Right atrium auricular region (tissue), 2 donors: ENCODE data around the gene FAM222B. TPM values are rescaled to one million over a fixed set of nuclear protein-coding genes. Genes with fewer than 3 reads are reported as not detected.
"Not testable (repeated sequence)": the region's sequence is repeated elsewhere in the genome, so short reads cannot be mapped to it uniquely, and the experiment has no call there.

Experiments used
- DNase-seq: peaks from one replicate; pipeline ENCODE4 v3.0.0-alpha.2; 2019; ENCODE audit warnings: low spot score
- H3K27ac ChIP-seq, 2 donors: fragments of 200-600 bp; sonication (generic); 1 replicate in 1 of 2; 2 replicates in 1 of 2; pipeline ENCODE4 v1.5.1; 2016 to 2019
- H3K27me3 ChIP-seq, 2 donors: fragments of 200-600 bp; sonication (generic); one replicate each; pipeline versions ENCODE4 v1.5.1 to v1.6.0; 2017 to 2019
- H3K36me3 ChIP-seq: fragments of 200-600 bp; sonication (generic); one replicate; pipeline ENCODE4 v1.5.1; 2016
- H3K4me1 ChIP-seq, 2 donors: fragments of 200-600 bp; sonication (generic); one replicate each; pipeline versions ENCODE4 v1.5.1 to v1.6.0; 2017 to 2019
- H3K4me3 ChIP-seq, 2 donors: fragments of 200-600 bp; sonication (generic); 1 replicate in 1 of 2; 2 replicates in 1 of 2; pipeline ENCODE4 v1.5.1; 2017 to 2019; ENCODE audit warnings: mild to moderate bottlenecking in 1 of 2, moderate library complexity in 1 of 2
- H3K9me3 ChIP-seq, 2 donors: fragments of 200-600 bp; sonication (generic); one replicate each; pipeline ENCODE4 v1.5.1; 2019
- CTCF ChIP-seq, 2 donors: fragments of 200-600 bp; sonication (generic); IDR thresholded peaks; one replicate each; pipeline ENCODE4 v1.5.1; 2019; ENCODE audit warnings: antibody characterized with exemption in 2 of 2
- total RNA-seq, 2 donors: library from RNA; depleted of rRNA; stranded (reverse); fragments of >200 nt; gene quantifications; one replicate each; pipeline ENCODE4 v1.1.0, GENCODE V29; 2016

Gene FAM222B
- total RNA-seq, 2 donors from 2014 or later: 26.5 to 30.0 TPM

GRCh38 chr17:28792877-28793661, 49.5 kb downstream of the FAM222B start:
- Histone ChIP-seq H3K9me3 (no peaks in the 10 kb centered on the region), H3K4me3 (no peak overlapping the region), H3K36me3 (no peaks in the 10 kb centered on the region), H3K4me1 (peaks cover 0 to 4% of the 10 kb centered on the region in 2 donors), H3K27me3 (no peaks in the 10 kb centered on the region), H3K27ac (no peak overlapping the region)
- TF ChIP-seq CTCF (IDR thresholded peaks at IDR 0.05): no peak
- no peak for DNase-seq

- Histone ChIP-seq H3K27me3 (no peaks in the 10 kb centered on the region), H3K4me3 (no peak overlapping the region), H3K27ac (no peak overlapping the region), H3K36me3 (no peaks in the 10 kb centered on the region), H3K9me3 (no peaks in the 10 kb centered on the region), H3K4me1 (no peaks in the 10 kb centered on the region)
- no peak for TF ChIP-seq CTCF (IDR thresholded peaks at IDR 0.05)
- DNase-seq: no peak
Observed at GRCh38 chr17:28788100-28788499, 54.5 kb downstream of the FAM222B start.

- H3K27ac ChIP-seq: no peak overlapping the region
- no peak overlapping the region for H3K4me3 ChIP-seq
- DNase-seq: no peak
- H3K36me3 ChIP-seq: no peaks in the 10 kb centered on the region
- H3K4me1 ChIP-seq: no peaks in the 10 kb centered on the region
- no peaks in the 10 kb centered on the region for H3K27me3 ChIP-seq
- H3K9me3 ChIP-seq: no peaks in the 10 kb centered on the region
- TF ChIP-seq CTCF (IDR thresholded peaks at IDR 0.05): no peak
Observed at GRCh38 chr17:28783161-28783560, 59.4 kb downstream of the FAM222B start.

- not testable (repeated sequence) for H3K36me3 ChIP-seq, H3K4me3 ChIP-seq, DNase-seq, H3K27ac ChIP-seq, H3K9me3 ChIP-seq, H3K27me3 ChIP-seq
- H3K4me1 ChIP-seq: peaks cover 0 to 11% of the 10 kb centered on the region in 2 donors
Observed at GRCh38 chr17:28779601-28780000, 63.0 kb downstream of the FAM222B start.

GRCh38 chr17:28777178-28777577, 65.4 kb downstream of the FAM222B start:
- Histone ChIP-seq H3K27me3 (no peaks in the 10 kb centered on the region), H3K36me3 (no peaks in the 10 kb centered on the region), H3K9me3 (no peaks in the 10 kb centered on the region), H3K27ac (no peak overlapping the region), H3K4me1 (peaks cover 0 to 11% of the 10 kb centered on the region in 2 donors), H3K4me3 (no peak overlapping the region)
- no peak for DNase-seq
- no peak for TF ChIP-seq CTCF (IDR thresholded peaks at IDR 0.05)

GRCh38 chr17:28774206-28774605, 68.4 kb downstream of the FAM222B start:
- no peaks in the 10 kb centered on the region for H3K36me3 ChIP-seq
- TF ChIP-seq CTCF (IDR thresholded peaks at IDR 0.05): no peak
- no peaks in the 10 kb centered on the region for H3K27me3 ChIP-seq
- peaks cover 0 to 11% of the 10 kb centered on the region in 2 donors for H3K4me1 ChIP-seq
- no peak overlapping the region for H3K27ac ChIP-seq
- no peaks in the 10 kb centered on the region for H3K9me3 ChIP-seq
- no peak overlapping the region for H3K4me3 ChIP-seq
- no peak for DNase-seq
